HG03175 (cell line): ENCODE results near the gene RANBP3.
A peak's percentile ranks its signal among the peaks of the same experiment; 100 is the strongest.
"Not testable (repeated sequence)": the region's sequence is repeated elsewhere in the genome, so short reads cannot be mapped to it uniquely, and the experiment has no call there.

Experiments
- ATAC-seq: cut with Tn5 transposase; IDR thresholded peaks from one replicate; pipeline ENCODE4 v1.9.1; 2021; ENCODE audit warnings: mild to moderate bottlenecking, moderate library complexity; ENCODE audit not compliant: unreplicated experiment

RANBP3 gene

GRCh38 chr19:5977785-5978605, at the start of gene RANBP3:
Gene RANBP3, minus strand, starts transcription at chr19:5978140. Its CDS starts 58 bp downstream, at chr19:5978082.
- ATAC-seq: peak; percentile 88

- no peak for ATAC-seq
Observed at GRCh38 chr19:6026390-6027227, 48.7 kb upstream of the RANBP3 start.

- ATAC-seq: not testable (repeated sequence)
Observed at GRCh38 chr19:6024756-6025155, 46.8 kb upstream of the RANBP3 start.

GRCh38 chr19:6023936-6024335, 46.0 kb upstream of the RANBP3 start:
- ATAC-seq: no peak

- no peak for ATAC-seq
Observed at GRCh38 chr19:6023085-6023682, 45.2 kb upstream of the RANBP3 start.

- no peak for ATAC-seq
Observed at GRCh38 chr19:6022570-6023064, 44.7 kb upstream of the RANBP3 start.

- ATAC-seq: no peak
Observed at GRCh38 chr19:6021878-6022569, 44.1 kb upstream of the RANBP3 start.

GRCh38 chr19:6020972-6021805, 43.2 kb upstream of the RANBP3 start:
- no peak for ATAC-seq

- no peak for ATAC-seq
Observed at GRCh38 chr19:6020166-6020882, 42.4 kb upstream of the RANBP3 start.

GRCh38 chr19:6018786-6019185, 40.8 kb upstream of the RANBP3 start:
- ATAC-seq: no peak

- no peak for ATAC-seq
Observed at GRCh38 chr19:6017576-6017975, 39.6 kb upstream of the RANBP3 start.

GRCh38 chr19:6015841-6016545, 38.1 kb upstream of the RANBP3 start:
- no peak for ATAC-seq

GRCh38 chr19:6014551-6015135, 36.7 kb upstream of the RANBP3 start:
- ATAC-seq: no peak

GRCh38 chr19:6012426-6013170, 34.7 kb upstream of the RANBP3 start:
- ATAC-seq: no peak

- no peak for ATAC-seq
Observed at GRCh38 chr19:6011794-6012193, 33.9 kb upstream of the RANBP3 start.

GRCh38 chr19:6011206-6011605, 33.3 kb upstream of the RANBP3 start:
- no peak for ATAC-seq

- ATAC-seq: no peak
Observed at GRCh38 chr19:6010107-6010506, 32.2 kb upstream of the RANBP3 start.

- no peak for ATAC-seq
Observed at GRCh38 chr19:6007866-6008265, 29.9 kb upstream of the RANBP3 start.
